ENCODE data around the gene DOCK2. TPM values are rescaled to one million over a fixed set of nuclear protein-coding genes. Genes with fewer than 3 reads are reported as not detected.

DOCK2 gene
- total RNA-seq, 1 donor from 2014 or later: 1.1 TPM

DNA sequence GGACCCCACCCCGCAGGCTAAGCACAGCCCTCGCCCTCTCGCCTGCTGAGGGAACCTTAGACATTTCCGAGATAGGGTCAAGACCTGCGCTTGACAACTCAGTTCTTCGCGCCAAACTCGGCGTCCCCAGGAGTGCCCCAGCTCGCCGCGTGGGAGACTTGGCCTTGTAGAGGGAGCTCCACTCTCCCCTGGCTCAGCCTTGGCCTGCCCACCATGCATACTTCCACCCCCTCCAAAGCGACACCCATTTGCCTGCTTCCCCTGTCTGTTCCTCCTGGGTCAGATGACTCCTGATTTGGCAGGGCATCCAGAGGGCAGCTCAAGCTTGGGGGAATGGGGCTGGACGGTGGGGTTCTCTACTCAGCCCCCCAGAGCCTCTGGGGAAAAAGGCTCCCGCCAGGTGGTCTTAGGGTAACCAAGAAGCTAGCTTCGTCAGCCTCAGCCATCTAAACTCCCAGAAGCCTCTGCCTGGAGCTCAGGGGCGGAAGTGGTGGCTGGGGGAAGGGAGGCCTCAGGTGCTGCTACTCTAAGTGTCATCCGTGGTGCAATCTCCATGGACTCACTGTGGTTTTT, 560 bp downstream of the DOCK2 start:
- H3K27me3 Mint-ChIP-seq (ENCODE audit: insufficient read depth, low read depth): peaks cover 12% of the 10 kb centered on the region
- no peak for TF ChIP-seq EZH2 (IDR thresholded peaks at IDR 0.05)
- TF ChIP-seq, protein P1, sequence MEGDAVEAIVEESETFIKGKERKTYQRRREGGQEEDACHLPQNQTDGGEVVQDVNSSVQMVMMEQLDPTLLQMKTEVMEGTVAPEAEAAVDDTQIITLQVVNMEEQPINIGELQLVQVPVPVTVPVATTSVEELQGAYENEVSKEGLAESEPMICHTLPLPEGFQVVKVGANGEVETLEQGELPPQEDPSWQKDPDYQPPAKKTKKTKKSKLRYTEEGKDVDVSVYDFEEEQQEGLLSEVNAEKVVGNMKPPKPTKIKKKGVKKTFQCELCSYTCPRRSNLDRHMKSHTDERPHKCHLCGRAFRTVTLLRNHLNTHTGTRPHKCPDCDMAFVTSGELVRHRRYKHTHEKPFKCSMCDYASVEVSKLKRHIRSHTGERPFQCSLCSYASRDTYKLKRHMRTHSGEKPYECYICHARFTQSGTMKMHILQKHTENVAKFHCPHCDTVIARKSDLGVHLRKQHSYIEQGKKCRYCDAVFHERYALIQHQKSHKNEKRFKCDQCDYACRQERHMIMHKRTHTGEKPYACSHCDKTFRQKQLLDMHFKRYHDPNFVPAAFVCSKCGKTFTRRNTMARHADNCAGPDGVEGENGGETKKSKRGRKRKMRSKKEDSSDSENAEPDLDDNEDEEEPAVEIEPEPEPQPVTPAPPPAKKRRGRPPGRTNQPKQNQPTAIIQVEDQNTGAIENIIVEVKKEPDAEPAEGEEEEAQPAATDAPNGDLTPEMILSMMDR (IDR thresholded peaks at IDR 0.05): no peak
- TF ChIP-seq EZH2phosphoT487 (IDR thresholded peaks at IDR 0.05): no peak
- Histone ChIP-seq H3K9ac (no peak overlapping the region), H4K20me1 (ENCODE audit: low read depth) (no peaks in the 10 kb centered on the region), H3F3A (ENCODE audit: low read depth) (no peaks in the 10 kb centered on the region), H3K36me3 (no peaks in the 10 kb centered on the region), H3K27ac (no peak overlapping the region), H3K79me2 (ENCODE audit: low read depth) (no peaks in the 10 kb centered on the region), H2AFZ (replicated peaks) (peak overlapping the region; percentile 96), H3K4me3 (peak overlapping the region; percentile 56), H3K4me1 (peaks cover 5% of the 10 kb centered on the region), H3K27me3 (peaks cover 28% of the 10 kb centered on the region), H3K9me3 (ENCODE audit: low read depth) (no peaks in the 10 kb centered on the region), H3K4me2 (peak overlapping the region; percentile 93)
- H3K27ac Mint-ChIP-seq: no peak overlapping the region
- no peak for DNase-seq (ENCODE audit: low spot score)
- no peaks in the 10 kb centered on the region for H3K36me3 Mint-ChIP-seq
- H3K4me1 Mint-ChIP-seq: peaks cover 3% of the 10 kb centered on the region
- H3K9me3 Mint-ChIP-seq: peaks cover 6% of the 10 kb centered on the region
- no peak overlapping the region for H3K4me3 Mint-ChIP-seq

DNA sequence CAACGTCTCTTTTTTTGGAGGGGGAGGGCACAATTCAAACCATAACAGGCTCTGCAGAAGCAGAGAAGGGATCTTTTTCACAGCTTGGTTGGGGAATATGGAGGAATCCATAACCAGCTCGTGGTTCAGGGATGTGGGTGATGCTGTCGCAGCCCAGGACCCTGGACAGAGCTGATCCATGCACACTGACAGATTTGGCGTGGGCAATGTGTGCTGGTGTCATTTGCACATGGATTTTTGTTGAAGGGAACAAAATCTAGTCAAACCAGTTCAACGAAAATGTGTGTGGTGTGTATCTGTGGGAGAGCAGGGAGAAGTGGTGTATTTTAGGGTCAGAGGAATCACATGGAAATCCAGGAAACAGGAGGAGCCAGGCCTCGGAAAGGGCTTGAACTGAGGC, 4.2 kb downstream of the DOCK2 start:
- DNase-seq (ENCODE audit: low spot score): peak; percentile 27

DNA sequence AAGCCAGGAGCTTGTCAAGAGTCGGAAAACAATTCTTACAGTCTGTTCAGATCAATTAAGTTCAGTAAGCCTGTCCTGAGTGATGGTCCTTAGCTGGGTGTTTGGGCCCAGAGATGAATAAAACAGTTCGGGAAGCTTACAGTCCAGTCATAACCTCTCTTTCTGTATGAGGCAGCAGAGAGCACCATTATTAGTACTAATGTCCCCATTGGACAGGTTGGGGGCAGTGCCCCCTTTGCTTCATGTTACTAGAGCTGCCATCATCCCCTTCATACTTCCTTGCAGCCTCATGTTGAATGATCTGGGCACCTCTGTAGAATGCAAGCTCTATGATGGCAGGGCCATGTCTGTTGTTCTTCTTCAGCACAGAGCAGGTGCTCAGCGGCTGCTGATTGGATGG, 9.8 kb downstream of the DOCK2 start:
- peaks cover 11% of the 10 kb centered on the region for H3K27me3 Mint-ChIP-seq (ENCODE audit: insufficient read depth, low read depth)
- no peaks in the 10 kb centered on the region for H3K9me3 Mint-ChIP-seq
- H3K4me3 ChIP-seq: no peak overlapping the region
- H3K4me3 Mint-ChIP-seq: no peak overlapping the region
- H3K36me3 ChIP-seq: no peaks in the 10 kb centered on the region
- no peaks in the 10 kb centered on the region for H3K9me3 ChIP-seq (ENCODE audit: low read depth)
- H2AFZ ChIP-seq (replicated peaks): no peak overlapping the region
- H3K27ac Mint-ChIP-seq: no peak overlapping the region
- no peaks in the 10 kb centered on the region for H3K36me3 Mint-ChIP-seq
- peaks cover 18% of the 10 kb centered on the region for H3K4me1 ChIP-seq
- TF ChIP-seq EZH2phosphoT487 (IDR thresholded peaks at IDR 0.05) (no peak), EZH2 (IDR thresholded peaks at IDR 0.05) (no peak)
- TF ChIP-seq, protein P1 (IDR thresholded peaks at IDR 0.05): no peak
- H3K4me2 ChIP-seq: no peak overlapping the region
- no peak for DNase-seq (ENCODE audit: low spot score)
- H3K79me2 ChIP-seq (ENCODE audit: low read depth): no peaks in the 10 kb centered on the region
- H3K27ac ChIP-seq: no peak overlapping the region
- no peaks in the 10 kb centered on the region for H3F3A ChIP-seq (ENCODE audit: low read depth)
- no peaks in the 10 kb centered on the region for H4K20me1 ChIP-seq (ENCODE audit: low read depth)
- H3K4me1 Mint-ChIP-seq: peaks cover 16% of the 10 kb centered on the region
- no peak overlapping the region for H3K9ac ChIP-seq
- H3K27me3 ChIP-seq: no peaks in the 10 kb centered on the region

More for the DNA sequence above, 4.2 kb downstream of the DOCK2 start:
- Histone ChIP-seq H3K4me2 (no peak overlapping the region), H3K9me3 (ENCODE audit: low read depth) (no peaks in the 10 kb centered on the region), H3K27ac (no peak overlapping the region), H4K20me1 (ENCODE audit: low read depth) (no peaks in the 10 kb centered on the region), H2AFZ (replicated peaks) (no peak overlapping the region), H3K9ac (no peak overlapping the region), H3K4me3 (no peak overlapping the region), H3K36me3 (no peaks in the 10 kb centered on the region), H3K27me3 (peaks cover 23% of the 10 kb centered on the region), H3F3A (ENCODE audit: low read depth) (no peaks in the 10 kb centered on the region), H3K4me1 (peaks cover 15% of the 10 kb centered on the region), H3K79me2 (ENCODE audit: low read depth) (no peaks in the 10 kb centered on the region)
- no peak for TF ChIP-seq EZH2phosphoT487 (IDR thresholded peaks at IDR 0.05)
- TF ChIP-seq EZH2 (IDR thresholded peaks at IDR 0.05): no peak
- TF ChIP-seq, protein P1 (IDR thresholded peaks at IDR 0.05): no peak
- Mint-ChIP-seq H3K27me3 (ENCODE audit: insufficient read depth, low read depth) (peaks cover 15% of the 10 kb centered on the region), H3K36me3 (no peaks in the 10 kb centered on the region), H3K4me1 (peaks cover 3% of the 10 kb centered on the region), H3K27ac (no peak overlapping the region), H3K9me3 (peaks cover 6% of the 10 kb centered on the region), H3K4me3 (no peak overlapping the region)

Measured in neural progenitor cell (in vitro differentiated cells).